H1 (cell line): Measurements from ENCODE around the gene SIRPB1. TPM values are rescaled to one million over a fixed set of nuclear protein-coding genes. Genes with fewer than 3 reads are reported as not detected.

Experiments used
- CTCF ChIA-PET: fragments of 300-600 bp; sonication (Branson Sonifier 250); formaldehyde crosslinking; loops from one replicate; lab custom pipeline; 2021; ENCODE audit not compliant: partially characterized antibody; lab: Charles Lee
- POLR2A ChIA-PET: fragments of 300-600 bp; sonication (Branson Sonifier 250); formaldehyde crosslinking; loops from one replicate; lab custom pipeline; 2021; ENCODE audit warnings: inconsistent platforms; ENCODE audit not compliant: partially characterized antibody; lab: Charles Lee
- DNase-seq, 2 experiments: peaks; one replicate each; pipeline versions ENCODE4 v3.0.0 to v3.0.0-alpha.2; 2010 to 2022; ENCODE audit warnings: low spot score in 2 of 2, low read depth in 1 of 2, mixed read lengths in 1 of 2
- FAIRE-seq: peaks from 2 replicates; lab custom pipeline; 2011; peaks lifted over from hg19 to GRCh38; lab: Jason Lieb, UNC
- H2AFZ ChIP-seq: 2 replicates; pipeline ENCODE4 v1.8.1; 2012; ENCODE audit warnings: low read length, inconsistent platforms
- H2AK5ac ChIP-seq: 2 replicates; pipeline ENCODE4 v1.6.1; 2013; ENCODE audit warnings: low read depth, low read length
- H2BK120ac ChIP-seq: replicated peaks from 2 replicates; pipeline ENCODE3; 2013; ENCODE audit warnings: low read depth, low read length, inconsistent platforms
- H2BK12ac ChIP-seq: 2 replicates; pipeline ENCODE4 v1.6.1; 2013; ENCODE audit warnings: low read depth, low read length
- H2BK15ac ChIP-seq: 2 replicates; pipeline ENCODE4 v1.6.1; 2013; ENCODE audit warnings: low read length
- H2BK20ac ChIP-seq: 2 replicates; pipeline ENCODE4 v1.6.1; 2013; ENCODE audit warnings: low read length
- H2BK5ac ChIP-seq: 2 replicates; pipeline ENCODE4 v1.6.1; 2013; ENCODE audit warnings: low read depth, low read length
- H3K14ac ChIP-seq: 2 replicates; pipeline ENCODE4 v1.6.1; 2013; ENCODE audit warnings: inconsistent platforms; ENCODE audit not compliant: insufficient read length
- H3K18ac ChIP-seq: 2 replicates; pipeline ENCODE4 v1.6.1; 2013; ENCODE audit warnings: low read length; ENCODE audit errors: extremely low read depth
- H3K23ac ChIP-seq: 2 replicates; pipeline ENCODE4 v1.6.1; 2013; ENCODE audit warnings: inconsistent platforms; ENCODE audit not compliant: insufficient read length
- H3K23me2 ChIP-seq: 2 replicates; pipeline ENCODE4 v1.6.1; 2013; ENCODE audit warnings: low read depth, low read length
- H3K27ac ChIP-seq: 2 replicates; pipeline ENCODE4 v1.6.1; 2011; ENCODE audit warnings: low read depth, low read length, inconsistent platforms
- H3K27me3 ChIP-seq, 4 experiments: replicated peaks in 1 of 4; 1 replicate in 1 of 4; 2 replicates in 3 of 4; pipeline versions ENCODE4 v1.6.1 to v1.8.1; 2011 to 2013; ENCODE audit warnings: low read length in 3 of 4, mild to moderate bottlenecking in 3 of 4, inconsistent platforms in 2 of 4, mixed read lengths in 2 of 4, moderate library complexity in 1 of 4; ENCODE audit not compliant: control insufficient read depth in 3 of 4, insufficient read depth in 3 of 4; ENCODE audit errors: extremely low read depth in 1 of 4
- H3K36me3 ChIP-seq, 4 experiments: 2 replicates each; pipeline versions ENCODE4 v1.6.1 to v1.8.1; 2011 to 2013; ENCODE audit warnings: mild to moderate bottlenecking in 4 of 4, low read length in 3 of 4, moderate library complexity in 2 of 4, control low read depth in 1 of 4, inconsistent platforms in 1 of 4; ENCODE audit not compliant: insufficient read depth in 4 of 4, control insufficient read depth in 2 of 4
- H3K4ac ChIP-seq: replicated peaks from 2 replicates; pipeline ENCODE3; 2013; ENCODE audit warnings: low read length, low read depth, mixed read lengths, inconsistent platforms; ENCODE audit not compliant: insufficient read length
- H3K4me1 ChIP-seq, 4 experiments: replicated peaks in 1 of 4; 1 replicate in 1 of 4; 2 replicates in 3 of 4; pipeline versions ENCODE4 v1.6.1 to v1.8.1; 2011 to 2013; ENCODE audit warnings: low read length in 3 of 4, inconsistent platforms in 2 of 4, mixed read lengths in 1 of 4; ENCODE audit not compliant: insufficient read depth in 4 of 4, control insufficient read depth in 3 of 4
- H3K4me2 ChIP-seq, 2 experiments: 2 replicates each; pipeline versions ENCODE4 v1.6.1 to v1.8.1; 2011 to 2013; ENCODE audit warnings: low read depth in 2 of 2, low read length in 2 of 2, control low read depth in 1 of 2, inconsistent platforms in 1 of 2, mild to moderate bottlenecking in 1 of 2; ENCODE audit not compliant: insufficient read depth in 1 of 2
- H3K4me3 ChIP-seq, 4 experiments: fragments of 200-600, 300-600 bp in 1 of 4; sonication (generic), shearing (Covaris generic), sonication (Bioruptor Twin) in 1 of 4; 2 replicates each; pipeline versions ENCODE4 v1.5.1 to v1.8.1; 2011 to 2016; ENCODE audit warnings: low read length in 4 of 4, low read depth in 3 of 4, control low read depth in 2 of 4, inconsistent platforms in 2 of 4, mild to moderate bottlenecking in 2 of 4, mixed read lengths in 1 of 4, moderate library complexity in 1 of 4; ENCODE audit not compliant: insufficient read depth in 2 of 4; ENCODE audit errors: extremely low read depth in 1 of 4
- H3K56ac ChIP-seq: replicated peaks from 2 replicates; pipeline ENCODE3; 2013; ENCODE audit warnings: low read depth, mild to moderate bottlenecking, mixed read lengths, low read length, inconsistent platforms; ENCODE audit not compliant: insufficient read length
- H3K79me1 ChIP-seq: 2 replicates; pipeline ENCODE4 v1.6.1; 2013; ENCODE audit warnings: low read depth, low read length, control low read depth
- H3K79me2 ChIP-seq, 2 experiments: 2 replicates each; pipeline versions ENCODE4 v1.6.1 to v1.8.1; 2012 to 2013; ENCODE audit warnings: low read length in 2 of 2, mild to moderate bottlenecking in 2 of 2, inconsistent platforms in 1 of 2; ENCODE audit not compliant: insufficient read depth in 2 of 2, control insufficient read depth in 1 of 2
- H3K9ac ChIP-seq, 4 experiments: replicated peaks in 1 of 4; 1 replicate in 1 of 4; 2 replicates in 3 of 4; pipeline versions ENCODE4 v1.6.1 to v1.8.1; 2011 to 2013; ENCODE audit warnings: low read depth in 3 of 4, low read length in 3 of 4, control low read depth in 2 of 4, mild to moderate bottlenecking in 2 of 4, moderate library complexity in 2 of 4, inconsistent platforms in 1 of 4; ENCODE audit errors: extremely low read depth in 1 of 4
- H3K9me3 ChIP-seq, 2 experiments: 2 replicates each; pipeline versions ENCODE4 v1.6.1 to v1.8.1; 2012 to 2013; ENCODE audit warnings: mild to moderate bottlenecking in 2 of 2, moderate library complexity in 2 of 2, control low read depth in 1 of 2, inconsistent platforms in 1 of 2, low read depth in 1 of 2, low read length in 1 of 2, mixed read lengths in 1 of 2; ENCODE audit not compliant: insufficient read depth in 2 of 2
- H4K20me1 ChIP-seq, 2 experiments: replicated peaks in 1 of 2; 2 replicates each; pipeline versions ENCODE3 to v1.8.1; 2011 to 2013; ENCODE audit warnings: inconsistent platforms in 2 of 2, low read length in 2 of 2, mild to moderate bottlenecking in 1 of 2; ENCODE audit not compliant: insufficient read depth in 2 of 2, control insufficient read depth in 1 of 2
- H4K5ac ChIP-seq: 2 replicates; pipeline ENCODE4 v1.6.1; 2013; ENCODE audit warnings: low read length, low read depth, mixed read lengths, inconsistent platforms; ENCODE audit not compliant: insufficient read length
- H4K8ac ChIP-seq: 2 replicates; pipeline ENCODE4 v1.8.0; 2013; ENCODE audit warnings: mild to moderate bottlenecking, moderate library complexity, low read length, inconsistent platforms; ENCODE audit not compliant: insufficient read depth; ENCODE audit errors: extremely low read depth
- H4K91ac ChIP-seq: replicated peaks from 2 replicates; pipeline ENCODE3; 2013; ENCODE audit warnings: low read length, mixed read lengths, inconsistent platforms; ENCODE audit not compliant: insufficient read length
- ASH2L ChIP-seq: fragments of 200-600, 300-600 bp; sonication (generic); IDR thresholded peaks from one replicate; pipeline ENCODE4 v1.7.1; 2017; ENCODE audit warnings: low read length
- ATF3 ChIP-seq: IDR thresholded peaks from 2 replicates; pipeline ENCODE4 v1.6.1; 2011; ENCODE audit warnings: low read depth, mild to moderate bottlenecking, low read length; ENCODE audit not compliant: insufficient read depth
- CTBP2 ChIP-seq: IDR thresholded peaks from 2 replicates; pipeline ENCODE4 v1.7.0; 2011; ENCODE audit warnings: borderline replicate concordance, mild to moderate bottlenecking, moderate library complexity, mixed read lengths, low read length; ENCODE audit not compliant: insufficient read depth, insufficient read length
- KDM1A ChIP-seq: fragments of 200-600, 300-600 bp; sonication (generic); IDR thresholded peaks from 2 replicates; pipeline ENCODE4 v1.7.1; 2016; ENCODE audit warnings: mild to moderate bottlenecking, low read length, borderline replicate concordance
- KDM5A ChIP-seq: fragments of 200-600 bp; IDR thresholded peaks from 2 replicates; pipeline ENCODE4 v1.7.1; 2012; ENCODE audit warnings: mild to moderate bottlenecking, low read length, inconsistent platforms, mixed read lengths
- MAX ChIP-seq: IDR thresholded peaks from 2 replicates; pipeline ENCODE4 v1.6.1; 2012; ENCODE audit warnings: inconsistent platforms
- NANOG ChIP-seq: IDR thresholded peaks from 2 replicates; pipeline ENCODE4 v1.6.1; 2011; ENCODE audit warnings: low read length, low read depth, mild to moderate bottlenecking, inconsistent platforms; ENCODE audit not compliant: insufficient read depth, poor library complexity, severe bottlenecking
- SIRT6 ChIP-seq: IDR thresholded peaks from one replicate; pipeline ENCODE4 v1.7.1; 2012; ENCODE audit warnings: low read length, inconsistent platforms
- SIX5 ChIP-seq: IDR thresholded peaks from 2 replicates; pipeline ENCODE4 v1.6.1; 2011; ENCODE audit warnings: mild to moderate bottlenecking, low read depth, low read length
- USF2 ChIP-seq: IDR thresholded peaks from 2 replicates; pipeline ENCODE4 v1.6.1; 2011; ENCODE audit warnings: low read length, improper control_type of control experiment
- YY1 ChIP-seq: IDR thresholded peaks from 2 replicates; pipeline ENCODE4 v1.6.1; 2011; ENCODE audit warnings: low read depth, mild to moderate bottlenecking, low read length
- WGBS, 2 experiments: shearing (Covaris generic) in 1 of 2; methylation state at CpG; one replicate each; pipeline versions ENCODE4 v1.1.6 to v1.1.7; 2013 to 2015; ENCODE audit warnings: low lambda C conversion rate in 2 of 2, mixed read lengths in 2 of 2, inconsistent platforms in 1 of 2, low coverage in 1 of 2, missing lambda C conversion rate in 1 of 2; ENCODE audit not compliant: insufficient replicate concordance in 2 of 2, insufficient coverage in 1 of 2, insufficient read length in 1 of 2; ENCODE audit errors: extremely low coverage in 1 of 2, missing lambda C conversion rate in 1 of 2; 5-methylcytosine and 5-hydroxymethylcytosine counted together
- polyA plus RNA-seq, 7 experiments: library from polyadenylated mRNA; depleted of rRNA in 3 of 7; stranded (reverse) in 5 of 7; unstranded in 2 of 7; fragments of >200 nt in 5 of 7; fragments of 200-250 nt in 2 of 7; gene quantifications; 1 replicate in 5 of 7; 2 replicates in 1 of 7; 4 replicates in 1 of 7; pipeline versions ENCODE4 v1.2.1 to v1.2.3, GENCODE V29; 2011 to 2013; ENCODE audit warnings: missing spikeins in 2 of 7, mixed read lengths in 2 of 7
- total RNA-seq: library from RNA; stranded (reverse); fragmentation: NEBNext Ultra II Directional; extraction: Animal tissue kit (Norgen Biotek cat#: 25700); gene quantifications from 2 replicates; pipeline ENCODE4 v1.2.1, GENCODE V29; 2021

SIRPB1 gene
- total and polyA plus RNA-seq, 2 of the 8 experiments (the other 6 are each of a cell fraction or from before 2014, with no cell fraction given), result 0.14 to 0.99 TPM

GRCh38 chr20:1637226-1637625 is 17.4 kb upstream of the SIRPB1 start:
- 79% methylated on average over 2 of the region's 2 CpGs; no CpG with 5 or more reads in 1 of the 2 experiments for WGBS, 2 experiments
- Histone ChIP-seq H3K27ac (no peak overlapping the region), H2BK15ac (no peak overlapping the region), H4K5ac (no peak overlapping the region), H3K79me1 (no peaks in the 10 kb centered on the region), H2BK120ac (no peak overlapping the region), H2BK12ac (no peak overlapping the region; the same call in 1 of the 2 replicates), H4K20me1 (no peaks in the 10 kb centered on the region), H3K4me3 (no peak overlapping the region), H3K36me3 (no peaks in the 10 kb centered on the region), H4K8ac (no peak overlapping the region), H3K18ac (no peak overlapping the region), H3K14ac (no peak overlapping the region), H3K23me2 (no peaks in the 10 kb centered on the region), H2BK20ac (no peak overlapping the region), H3K4me1 (peaks cover 0 to 4% (median 2%) of the 10 kb centered on the region in 4 experiments; a peak in 3 of 7 replicates), H2BK5ac (no peak overlapping the region), H2AFZ (no peak overlapping the region), H2AK5ac (no peak overlapping the region), H4K91ac (no peak overlapping the region), H3K4me2 (no peak overlapping the region), H3K23ac (no peak overlapping the region), H3K9me3 (no peaks in the 10 kb centered on the region), H3K4ac (no peak overlapping the region), H3K79me2 (no peaks in the 10 kb centered on the region), H3K27me3 (no peaks in the 10 kb centered on the region), H3K9ac (no peak overlapping the region), H3K56ac (no peak overlapping the region)
- ChIA-PET CTCF (interaction anchor here (1.0 to 1.4 kb wide), 4 partner anchors 13 to 128 kb away, joined by 3 to 4 read pairs (median 3); no protein-coding TSS in a partner anchor), POLR2A (no interaction called here)
- DNase-seq, result no peak
- no peak for FAIRE-seq
- TF ChIP-seq CTBP2, result no peak
- TF ChIP-seq KDM1A, result no peak
- TF ChIP-seq ATF3, result no peak
- no peak for TF ChIP-seq SIRT6
- no peak for TF ChIP-seq YY1
- no peak for TF ChIP-seq USF2
- no peak for TF ChIP-seq SIX5
- no peak for TF ChIP-seq MAX
- no peak for TF ChIP-seq KDM5A
- TF ChIP-seq NANOG, result no peak
- no peak for TF ChIP-seq ASH2L
